Fibroblast of lung (primary cell): ENCODE data around the gene SPATS1. TPM values are rescaled to one million over a fixed set of nuclear protein-coding genes. Genes with fewer than 3 reads are reported as not detected.
A peak's percentile ranks its signal among the peaks of the same experiment; 100 is the strongest.
"Not testable (repeated sequence)": the region's sequence is repeated elsewhere in the genome, so short reads cannot be mapped to it uniquely, and the experiment has no call there.

Experiments
- DNase-seq, 2 donors: peaks; one replicate each; pipeline versions ENCODE4 v3.0.0 to v3.0.0-alpha.2; 2010; ENCODE audit warnings: low read depth in 2 of 2
- H2AFZ ChIP-seq: 2 replicates; pipeline ENCODE4 v1.5.1; 2012; ENCODE audit warnings: low read length, control low read depth, inconsistent platforms
- H3K27ac ChIP-seq: 2 replicates; pipeline ENCODE4 v1.5.1; 2011; ENCODE audit warnings: low read length, control low read depth; ENCODE audit not compliant: insufficient read depth
- H3K27me3 ChIP-seq: 2 replicates; pipeline ENCODE4 v1.5.1; 2011; ENCODE audit warnings: mild to moderate bottlenecking, low read length; ENCODE audit not compliant: control insufficient read depth, insufficient read depth
- H3K36me3 ChIP-seq: 2 replicates; pipeline ENCODE4 v1.5.1; 2011; ENCODE audit warnings: low read length; ENCODE audit not compliant: control insufficient read depth, insufficient read depth
- H3K4me1 ChIP-seq: 2 replicates; pipeline ENCODE4 v1.5.1; 2011; ENCODE audit warnings: low read length; ENCODE audit not compliant: control insufficient read depth, insufficient read depth; ENCODE audit errors: extremely low read depth
- H3K4me2 ChIP-seq: 2 replicates; pipeline ENCODE4 v1.5.1; 2011; ENCODE audit warnings: low read length, control low read depth; ENCODE audit not compliant: insufficient read depth; ENCODE audit errors: extremely low read depth
- H3K4me3 ChIP-seq, 4 experiments: fragments of 200-600 bp in 1 of 4; sonication (generic) in 1 of 4; replicated peaks in 1 of 4; 2 replicates each; pipeline ENCODE4 v1.5.1; 2011 to 2016; ENCODE audit warnings: low read length in 4 of 4, low read depth in 3 of 4, mild to moderate bottlenecking in 3 of 4, control low read depth in 2 of 4, inconsistent platforms in 1 of 4, mixed read lengths in 1 of 4; ENCODE audit not compliant: insufficient read depth in 1 of 4; ENCODE audit errors: control extremely low read depth in 1 of 4
- H3K79me2 ChIP-seq: 2 replicates; pipeline ENCODE4 v1.5.1; 2012; ENCODE audit warnings: mild to moderate bottlenecking, low read length, inconsistent platforms; ENCODE audit not compliant: control insufficient read depth, insufficient read depth
- H3K9ac ChIP-seq: 2 replicates; pipeline ENCODE4 v1.5.1; 2011; ENCODE audit warnings: mild to moderate bottlenecking, low read length, control low read depth; ENCODE audit not compliant: insufficient read depth
- H3K9me3 ChIP-seq: 2 replicates; pipeline ENCODE4 v1.5.1; 2012; ENCODE audit warnings: low read depth, low read length; ENCODE audit not compliant: control insufficient read depth, insufficient read depth
- H4K20me1 ChIP-seq: 2 replicates; pipeline ENCODE4 v1.5.1; 2011; ENCODE audit warnings: low read length; ENCODE audit not compliant: control insufficient read depth, insufficient read depth; ENCODE audit errors: extremely low read depth
- EZH2 ChIP-seq: IDR thresholded peaks from 2 replicates; pipeline ENCODE4 v1.5.1; 2012; ENCODE audit warnings: low read length, control low read depth, mild to moderate bottlenecking; ENCODE audit errors: missing control alignments
- polyA plus RNA-seq, 2 donors: library from polyadenylated mRNA; depleted of rRNA in 1 of 2; stranded (reverse) in 1 of 2; unstranded in 1 of 2; fragments of >200 nt; gene quantifications; 2 replicates each; pipeline ENCODE4 v1.2.1, GENCODE V29; 2011 to 2012; ENCODE audit warnings: missing spikeins in 1 of 2
- total RNA-seq: library from RNA; depleted of rRNA; stranded (reverse); fragments of >200 nt; gene quantifications from 2 replicates; pipeline ENCODE4 v1.2.1, GENCODE V29; 2014
- TF ChIP-seq, protein P1 (sequence below), 2 donors: IDR thresholded peaks in 1 of 2; conservative IDR thresholded peaks in 1 of 2; 1 replicate in 1 of 2; 2 replicates in 1 of 2; pipeline ENCODE4 v1.5.1; 2011 to 2012; ENCODE audit warnings: low read length in 2 of 2, control low read depth in 1 of 2, inconsistent platforms in 1 of 2, low read depth in 1 of 2, mild to moderate bottlenecking in 1 of 2

SPATS1 gene
- total and polyA plus RNA-seq, 2 donors (not counting 1 experiment from before 2014, with no cell fraction given) = under 0.01 TPM; not detected in 1

- Histone ChIP-seq H3K4me2 (no peak overlapping the region), H3K9me3 (no peaks in the 10 kb centered on the region), H3K4me1 (peaks cover 11% of the 10 kb centered on the region), H3K36me3 (peaks cover 15% of the 10 kb centered on the region), H3K4me3 (no peak overlapping the region), H3K27ac (no peak overlapping the region), H2AFZ (no peak overlapping the region), H3K9ac (no peak overlapping the region), H3K79me2 (peaks cover 6% of the 10 kb centered on the region), H3K27me3 (peaks cover 2% of the 10 kb centered on the region), H4K20me1 (no peaks in the 10 kb centered on the region)
- no peak for DNase-seq
- no peak for TF ChIP-seq EZH2
- TF ChIP-seq, protein P1, sequence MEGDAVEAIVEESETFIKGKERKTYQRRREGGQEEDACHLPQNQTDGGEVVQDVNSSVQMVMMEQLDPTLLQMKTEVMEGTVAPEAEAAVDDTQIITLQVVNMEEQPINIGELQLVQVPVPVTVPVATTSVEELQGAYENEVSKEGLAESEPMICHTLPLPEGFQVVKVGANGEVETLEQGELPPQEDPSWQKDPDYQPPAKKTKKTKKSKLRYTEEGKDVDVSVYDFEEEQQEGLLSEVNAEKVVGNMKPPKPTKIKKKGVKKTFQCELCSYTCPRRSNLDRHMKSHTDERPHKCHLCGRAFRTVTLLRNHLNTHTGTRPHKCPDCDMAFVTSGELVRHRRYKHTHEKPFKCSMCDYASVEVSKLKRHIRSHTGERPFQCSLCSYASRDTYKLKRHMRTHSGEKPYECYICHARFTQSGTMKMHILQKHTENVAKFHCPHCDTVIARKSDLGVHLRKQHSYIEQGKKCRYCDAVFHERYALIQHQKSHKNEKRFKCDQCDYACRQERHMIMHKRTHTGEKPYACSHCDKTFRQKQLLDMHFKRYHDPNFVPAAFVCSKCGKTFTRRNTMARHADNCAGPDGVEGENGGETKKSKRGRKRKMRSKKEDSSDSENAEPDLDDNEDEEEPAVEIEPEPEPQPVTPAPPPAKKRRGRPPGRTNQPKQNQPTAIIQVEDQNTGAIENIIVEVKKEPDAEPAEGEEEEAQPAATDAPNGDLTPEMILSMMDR (conservative IDR thresholded peaks at IDR 0.05 in 1 of 2, IDR thresholded peaks at IDR 0.05 in 1 of 2; ENCODE audit: low read depth in 1 of 2, low read length in 2 of 2) = no peak
Observed at GRCh38 chr6:44311304-44311703, 31.1 kb upstream of the SPATS1 start.

- H3K27ac ChIP-seq = no peak overlapping the region
- peaks cover 11% of the 10 kb centered on the region for H3K4me1 ChIP-seq
- TF ChIP-seq, protein P1 (conservative IDR thresholded peaks at IDR 0.05 in 1 of 2, IDR thresholded peaks at IDR 0.05 in 1 of 2; ENCODE audit: low read depth in 1 of 2, low read length in 2 of 2) = no peak
- TF ChIP-seq EZH2 = no peak
- no peak overlapping the region for H2AFZ ChIP-seq
- H3K36me3 ChIP-seq = peaks cover 14% of the 10 kb centered on the region
- peaks cover 6% of the 10 kb centered on the region for H3K79me2 ChIP-seq
- no peaks in the 10 kb centered on the region for H3K9me3 ChIP-seq
- H3K4me3 ChIP-seq = peak overlapping the region; percentile 61 to 97 (median 78)
- H4K20me1 ChIP-seq = no peaks in the 10 kb centered on the region
- DNase-seq = no peak
- no peak overlapping the region for H3K9ac ChIP-seq
- peaks cover 2% of the 10 kb centered on the region for H3K27me3 ChIP-seq
- peak overlapping the region; percentile 94 for H3K4me2 ChIP-seq
Observed at GRCh38 chr6:44311767-44312166, 30.7 kb upstream of the SPATS1 start.

DNA sequence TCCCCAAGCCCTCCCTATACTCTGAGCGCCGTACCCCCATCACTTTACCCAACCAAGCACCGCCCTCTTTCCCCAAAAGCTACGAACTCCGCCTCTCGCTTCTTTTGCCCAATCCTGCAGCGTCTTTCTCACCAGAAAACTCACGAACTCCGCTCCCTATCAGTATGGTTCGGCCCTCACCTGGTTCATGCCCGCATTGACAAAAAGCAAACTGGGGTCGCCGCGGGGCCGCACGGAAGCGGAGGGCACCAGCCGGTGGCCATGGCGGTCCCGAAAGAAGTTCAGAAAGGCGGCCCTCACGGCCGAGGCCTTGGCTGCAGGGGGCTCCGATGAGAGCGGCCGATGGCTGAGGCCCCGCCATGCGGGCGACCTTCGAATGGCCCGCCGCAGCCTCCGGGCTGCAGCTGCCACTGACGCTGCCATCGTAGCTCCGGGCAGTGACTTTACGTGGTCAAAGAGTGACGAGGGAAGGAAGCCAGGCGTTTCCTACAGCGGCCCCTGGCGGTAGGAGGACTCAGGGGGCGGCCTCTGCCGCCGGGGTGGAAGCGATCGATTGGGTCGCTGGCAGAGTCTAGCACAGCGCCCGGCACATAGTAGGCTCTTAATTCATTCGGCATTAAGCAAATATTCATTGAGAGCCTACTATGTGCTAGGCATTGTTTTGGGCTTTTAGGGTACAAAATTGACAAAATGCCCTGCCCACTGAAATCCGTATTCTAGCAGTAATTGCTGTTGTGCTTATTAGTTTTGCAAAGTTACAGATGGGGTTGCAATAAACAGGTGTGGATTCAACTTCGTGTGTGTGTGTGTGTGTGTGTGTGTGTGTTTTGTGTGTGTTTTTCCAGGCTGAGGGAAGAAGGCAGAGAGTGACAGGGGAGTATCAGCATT, 29.3 kb upstream of the SPATS1 start, which contains the start of gene AARS2:
Gene AARS2, minus strand, starts transcription at position 447 of the 888 bp plus-strand sequence. Its CDS starts 24 bp downstream, at position 423.
- H3K27me3 ChIP-seq = peaks cover 3% of the 10 kb centered on the region
- H3K4me3 ChIP-seq = peak within 1 kb of the TSS; percentile 61 to 97 (median 78)
- DNase-seq = peak; percentile 79 to 87
- H3K36me3 ChIP-seq = peaks cover 11% of the 10 kb centered on the region
- H4K20me1 ChIP-seq = no peaks in the 10 kb centered on the region
- H2AFZ ChIP-seq = peak within 1 kb of the TSS; percentile 89
- peak within 1 kb of the TSS; percentile 65 for H3K9ac ChIP-seq
- H3K4me2 ChIP-seq = peak within 1 kb of the TSS; percentile 94
- H3K79me2 ChIP-seq = peaks cover 6% of the 10 kb centered on the region
- no peaks in the 10 kb centered on the region for H3K9me3 ChIP-seq
- TF ChIP-seq, protein P1 (conservative IDR thresholded peaks at IDR 0.05 in 1 of 2, IDR thresholded peaks at IDR 0.05 in 1 of 2; ENCODE audit: low read depth in 1 of 2, low read length in 2 of 2) = peak; percentile 97 to 98
- TF ChIP-seq EZH2 = no peak
- H3K4me1 ChIP-seq = peaks cover 11% of the 10 kb centered on the region
- H3K27ac ChIP-seq = peak within 1 kb of the TSS; percentile 63

DNA sequence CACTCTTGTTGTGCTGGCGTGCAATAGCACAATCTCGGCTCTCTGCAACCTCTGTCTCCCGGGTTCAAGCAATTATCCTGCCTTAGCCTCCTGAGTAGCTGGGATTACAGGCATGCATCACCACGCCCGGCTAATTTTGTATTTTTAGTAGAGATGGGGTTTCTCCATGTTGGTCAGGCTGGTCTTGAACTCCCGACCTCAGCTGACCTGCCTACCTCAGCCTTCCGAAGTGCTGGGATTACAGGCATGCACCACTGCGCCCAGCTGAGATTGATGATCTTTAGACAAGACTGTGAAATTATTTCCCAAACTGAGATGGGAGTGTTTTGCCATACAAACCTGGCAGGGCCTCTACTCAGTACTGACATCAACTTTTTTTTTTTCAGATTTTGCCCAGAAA, 27.8 kb upstream of the SPATS1 start:
- H4K20me1 ChIP-seq, H3K9ac ChIP-seq, DNase-seq, H3K4me3 ChIP-seq, H3K4me1 ChIP-seq, H3K4me2 ChIP-seq, H3K27ac ChIP-seq, H3K9me3 ChIP-seq, H2AFZ ChIP-seq, H3K79me2 ChIP-seq: not testable (repeated sequence)
- H3K27me3 ChIP-seq = peaks cover 17% of the 10 kb centered on the region
- peaks cover 11% of the 10 kb centered on the region for H3K36me3 ChIP-seq
